Stimulated activated CD8-positive, alpha-beta memory T cell treated with anti-CD3 and anti-CD28 coated beads, Interleukin-2, amount 100 ng/mL, for 48 hours (primary cell): ENCODE data around the gene CREB3L4.

Experiments used
- DNase-seq, 2 donors: peaks; one replicate each; pipeline ENCODE4 v3.0.0-alpha.2; 2020; ENCODE audit warnings: low read depth in 2 of 2

The CREB3L4 gene, protein sequence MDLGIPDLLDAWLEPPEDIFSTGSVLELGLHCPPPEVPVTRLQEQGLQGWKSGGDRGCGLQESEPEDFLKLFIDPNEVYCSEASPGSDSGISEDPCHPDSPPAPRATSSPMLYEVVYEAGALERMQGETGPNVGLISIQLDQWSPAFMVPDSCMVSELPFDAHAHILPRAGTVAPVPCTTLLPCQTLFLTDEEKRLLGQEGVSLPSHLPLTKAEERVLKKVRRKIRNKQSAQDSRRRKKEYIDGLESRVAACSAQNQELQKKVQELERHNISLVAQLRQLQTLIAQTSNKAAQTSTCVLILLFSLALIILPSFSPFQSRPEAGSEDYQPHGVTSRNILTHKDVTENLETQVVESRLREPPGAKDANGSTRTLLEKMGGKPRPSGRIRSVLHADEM

DNA sequence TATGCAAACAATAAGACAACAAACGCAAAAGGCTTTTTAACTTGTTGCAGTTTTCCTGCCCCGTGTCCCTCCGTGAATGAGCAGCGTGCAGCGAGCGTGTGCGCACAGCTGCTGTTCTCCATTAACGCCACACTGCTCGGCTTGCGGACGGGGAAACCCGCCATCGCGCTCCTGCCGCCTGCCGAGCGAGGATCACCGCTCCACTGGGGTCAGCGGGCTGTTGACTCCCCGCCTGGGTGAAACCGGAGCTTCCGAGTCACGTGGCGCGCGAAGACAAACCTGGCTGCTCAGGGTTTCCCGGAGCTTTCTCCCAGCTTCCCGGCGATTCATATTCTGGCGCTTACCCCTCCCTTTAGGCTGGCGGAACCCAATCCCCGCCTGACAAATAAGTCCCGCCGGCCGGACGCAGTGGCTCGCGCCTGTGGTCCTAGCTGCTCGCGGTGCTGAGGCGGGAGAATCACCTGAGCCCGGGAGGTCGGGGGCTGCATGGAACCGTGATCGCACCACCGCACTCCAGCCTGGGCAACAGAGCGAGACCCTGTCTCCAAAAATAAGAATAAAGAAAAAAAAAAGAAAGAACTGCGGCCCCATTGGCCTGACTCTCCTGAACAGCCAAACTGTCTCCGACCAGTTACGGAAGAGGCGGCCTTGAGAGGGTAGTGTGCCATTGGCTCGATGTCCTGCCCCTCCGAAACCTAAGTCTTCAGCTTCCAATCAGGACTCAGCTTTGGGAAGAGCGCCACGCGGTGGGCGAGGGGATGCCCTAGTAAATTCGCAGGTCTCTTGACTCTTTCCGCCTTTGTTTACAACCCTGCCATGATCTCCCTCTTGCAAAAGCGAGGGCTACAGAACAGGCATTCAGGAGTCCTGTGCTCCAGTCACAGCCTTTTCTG lies at the start of gene CREB3L4:
TSS of gene CREB3L4 (plus strand) at position 796 of the 893 bp plus-strand sequence. CDS start 624 bp downstream, outside the sequence.
- DNase-seq = peak; percentile 61 to 73

DNA sequence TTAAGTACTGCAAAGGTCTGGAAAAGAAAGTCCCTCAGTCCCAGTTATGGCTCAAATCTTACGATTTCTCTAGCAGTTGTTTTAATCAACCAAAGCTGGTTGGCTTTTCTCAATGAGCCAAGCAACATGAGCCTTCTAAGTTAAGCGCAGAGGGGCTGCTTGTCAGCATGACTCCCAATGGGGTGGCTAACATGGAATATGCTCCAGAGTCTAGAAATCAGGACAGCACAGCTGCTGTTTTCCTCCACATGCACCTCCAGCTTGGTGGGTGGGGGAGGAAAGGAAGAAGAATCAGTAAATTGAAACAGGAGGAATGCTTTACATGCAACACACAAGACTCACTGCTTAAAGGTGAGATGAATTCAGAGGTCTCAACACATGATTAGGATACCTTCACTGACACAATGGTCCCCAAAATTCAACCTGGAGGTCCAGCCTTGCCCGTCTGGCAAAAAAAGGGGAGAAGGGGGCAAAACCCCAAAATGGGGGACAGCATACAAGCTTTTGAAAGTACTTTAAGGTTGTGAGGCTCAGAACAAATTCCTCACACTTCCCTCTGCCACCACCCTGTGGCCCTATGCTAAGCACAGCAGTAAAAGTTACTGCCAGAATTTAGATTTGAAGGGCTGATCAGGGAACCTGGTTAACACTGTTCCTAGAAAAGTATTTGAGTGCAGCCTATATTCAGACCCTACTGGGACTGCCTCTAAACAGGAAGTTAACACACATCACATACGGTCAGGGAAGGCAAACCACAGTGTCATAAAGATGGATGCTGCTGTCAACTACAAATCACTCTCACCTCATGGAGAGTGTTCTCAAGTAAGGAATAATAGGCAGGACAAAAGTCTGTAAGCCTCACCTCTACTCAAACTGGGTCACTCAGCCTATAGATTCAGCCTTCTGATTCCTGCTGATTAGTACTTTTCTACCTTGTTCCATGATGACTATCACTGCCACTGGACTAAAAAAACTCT lies 47.5 kb upstream of the CREB3L4 start:
- no peak for DNase-seq

DNA sequence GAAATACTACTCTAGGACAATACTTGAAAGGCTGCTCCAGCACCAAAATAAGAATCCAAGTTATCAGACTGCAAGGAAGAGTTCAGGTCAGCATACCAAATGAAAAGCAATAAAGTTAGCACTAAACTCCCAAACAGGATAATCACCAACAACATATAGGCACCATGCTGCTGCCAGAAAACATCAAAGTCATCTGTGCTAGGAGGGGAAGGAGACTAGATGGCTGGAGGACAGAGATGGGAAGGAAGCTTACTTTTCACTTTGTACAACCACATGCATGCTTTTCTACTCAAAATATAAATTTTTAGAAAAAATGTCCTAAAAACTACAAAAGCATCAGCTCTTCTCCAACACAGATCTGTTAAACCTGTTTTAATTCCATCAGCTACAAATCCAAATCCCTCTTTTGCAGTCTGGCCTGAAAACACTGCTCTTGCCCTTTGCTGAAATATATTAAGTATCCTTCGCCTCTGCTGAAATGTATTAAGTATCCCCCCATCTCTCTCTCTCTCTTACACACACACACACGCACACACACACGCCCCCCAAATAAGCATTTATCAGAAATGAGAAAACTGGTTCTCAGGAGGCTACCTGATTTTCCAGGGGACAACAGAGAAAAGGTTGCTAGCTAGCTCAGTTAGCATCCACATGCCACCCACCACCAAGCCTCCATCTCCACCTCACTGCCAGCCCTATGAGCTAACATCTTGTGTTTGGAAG lies 46.5 kb upstream of the CREB3L4 start:
- no peak for DNase-seq

DNA sequence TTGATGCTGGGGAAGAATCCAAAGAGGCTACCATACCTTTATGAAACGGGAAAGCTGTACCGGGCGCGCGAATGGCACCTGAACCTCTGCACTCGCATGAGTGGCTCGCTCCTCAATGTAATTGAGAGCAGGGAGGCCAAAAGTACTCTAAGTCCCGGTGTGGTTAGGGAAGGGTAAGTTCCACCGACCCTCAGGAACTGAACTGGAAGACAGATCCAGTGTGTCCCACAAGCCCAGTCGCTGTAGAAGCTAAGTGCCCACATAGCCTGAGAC lies 46.0 kb upstream of the CREB3L4 start:
- no peak for DNase-seq

DNA sequence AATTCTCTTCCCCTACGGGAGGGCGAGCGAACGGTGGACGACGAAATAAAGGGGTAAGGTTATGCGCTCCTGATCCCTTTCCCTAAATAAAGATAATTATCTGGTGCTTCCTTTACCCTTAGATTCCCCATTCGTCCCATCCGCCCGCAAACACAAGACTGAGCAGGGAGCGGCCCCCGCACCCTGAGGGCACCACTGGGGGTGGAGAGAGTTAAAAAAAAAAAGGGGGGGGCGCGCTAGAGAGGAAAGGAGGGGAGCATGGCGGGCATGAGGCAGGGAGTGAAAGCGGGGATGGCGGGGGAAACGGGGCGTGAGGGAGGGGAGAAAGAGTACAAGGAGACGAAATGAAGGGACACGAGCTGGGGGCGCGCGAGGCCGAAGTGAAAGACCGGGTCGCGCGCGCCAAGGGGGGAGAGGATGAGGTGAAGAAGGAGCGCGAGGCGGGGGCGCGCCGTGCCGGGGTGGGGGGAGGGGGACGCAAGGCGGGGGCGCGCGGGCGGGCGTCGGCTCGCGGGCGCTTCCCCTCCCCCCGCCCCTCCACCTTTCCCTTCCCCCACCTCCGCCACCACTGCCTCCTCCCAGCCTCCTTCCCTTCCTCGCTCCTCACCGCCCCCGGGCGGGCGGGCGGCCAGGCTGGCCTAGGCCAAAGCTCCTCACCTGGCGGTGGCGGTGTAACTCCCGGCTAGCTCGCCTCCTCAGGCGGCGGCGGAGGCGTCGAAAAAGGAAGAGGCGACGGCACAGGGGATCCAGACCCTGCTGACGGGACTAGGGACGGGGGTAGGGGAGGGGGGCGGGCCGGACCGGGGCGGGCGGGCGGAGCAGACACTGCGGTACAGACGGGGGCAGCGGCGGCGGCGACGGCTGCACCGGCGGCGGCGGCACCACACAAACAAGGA lies 45.4 kb upstream of the CREB3L4 start:
- DNase-seq = peak; percentile 58 to 62

DNA sequence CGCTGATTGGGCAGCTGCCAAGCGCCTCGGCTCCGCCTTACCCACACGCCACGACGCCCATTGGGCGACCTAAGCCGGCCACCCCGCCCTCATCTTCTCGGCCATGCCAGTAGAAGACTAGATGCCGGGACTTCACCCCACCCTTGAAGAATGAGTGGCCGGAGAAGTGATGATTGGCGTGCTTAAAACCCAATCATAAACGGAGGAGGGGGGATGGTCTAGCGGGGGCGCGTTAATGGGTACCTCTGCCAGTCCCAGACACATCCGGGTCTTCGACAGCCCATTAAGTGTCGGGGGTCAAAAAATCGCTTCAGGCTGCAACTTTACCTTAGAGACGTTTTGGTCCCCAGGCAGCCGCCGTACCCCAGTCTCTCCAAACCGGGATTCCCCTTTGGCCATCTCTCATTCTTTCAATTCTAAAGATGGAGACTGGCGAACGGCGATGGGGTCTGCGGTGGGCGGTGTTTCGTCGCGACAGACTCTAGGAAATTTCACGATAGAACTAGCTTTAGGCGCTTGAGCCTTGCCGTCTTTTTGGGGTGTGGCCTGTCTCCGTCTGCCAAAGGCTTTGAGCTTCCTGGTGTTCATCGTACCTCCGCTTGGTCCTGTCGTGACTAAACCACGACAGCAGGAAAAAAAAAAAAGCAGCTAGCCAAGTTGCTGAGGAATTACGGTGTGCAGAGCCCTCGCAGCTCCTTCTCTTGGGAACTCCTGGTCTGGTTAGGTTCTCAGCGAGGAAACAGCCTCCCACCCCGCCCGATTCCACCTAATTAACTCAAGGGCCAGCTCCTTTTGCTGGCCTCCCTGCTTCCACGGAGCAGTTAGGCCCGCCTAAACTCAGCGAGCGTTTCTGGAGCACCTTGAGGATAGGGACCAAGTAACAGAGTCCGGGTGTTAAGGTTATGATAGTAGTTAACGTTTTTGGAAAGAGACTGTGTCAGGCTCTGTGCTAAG lies 44.5 kb upstream of the CREB3L4 start, which contains the start of gene GATAD2B:
TSS of gene GATAD2B (minus strand) at position 1 of the 954 bp plus-strand sequence. CDS start 94,625 bp downstream, outside the sequence.
- DNase-seq = peak; percentile 95 to 97

DNA sequence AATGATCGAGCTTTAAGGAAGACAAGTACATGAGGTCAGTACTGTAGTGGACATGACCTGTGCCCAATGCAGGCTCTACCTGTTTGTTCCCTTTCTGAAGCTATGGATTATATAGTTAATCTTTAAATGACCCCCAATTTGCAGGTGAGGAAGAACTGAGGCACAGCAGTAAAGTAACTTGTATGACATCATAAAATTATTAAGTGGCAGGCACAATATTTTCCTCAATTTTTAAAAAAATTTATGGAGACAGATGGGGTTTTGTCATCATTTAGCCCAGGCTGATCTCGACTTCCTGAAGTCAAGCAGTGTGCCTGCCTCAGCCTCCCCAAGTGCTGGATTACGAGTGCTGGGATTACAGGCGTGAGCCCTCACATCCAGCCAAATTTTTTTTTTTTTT lies 41.3 kb upstream of the CREB3L4 start:
- no peak for DNase-seq

DNA sequence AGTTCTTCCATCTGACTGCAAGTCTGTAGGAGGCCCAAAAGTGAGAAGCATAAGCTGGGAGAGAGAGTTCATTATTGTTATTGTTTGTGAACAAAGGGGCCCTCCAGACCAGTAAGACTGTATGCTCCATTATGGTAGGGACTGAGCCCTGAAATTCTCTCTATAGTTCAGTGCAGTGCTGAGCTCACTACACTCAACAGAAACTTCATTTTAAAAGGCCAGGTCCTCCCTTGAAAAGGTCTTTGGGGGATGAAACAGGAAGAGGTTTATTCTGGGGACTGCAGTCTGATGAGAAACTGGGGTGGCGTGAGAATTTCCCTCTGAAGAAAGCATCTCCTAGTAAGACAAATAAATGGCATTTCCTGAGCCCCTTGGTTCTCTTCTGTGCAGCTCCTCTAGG lies 39.5 kb upstream of the CREB3L4 start:
- no peak for DNase-seq

DNA sequence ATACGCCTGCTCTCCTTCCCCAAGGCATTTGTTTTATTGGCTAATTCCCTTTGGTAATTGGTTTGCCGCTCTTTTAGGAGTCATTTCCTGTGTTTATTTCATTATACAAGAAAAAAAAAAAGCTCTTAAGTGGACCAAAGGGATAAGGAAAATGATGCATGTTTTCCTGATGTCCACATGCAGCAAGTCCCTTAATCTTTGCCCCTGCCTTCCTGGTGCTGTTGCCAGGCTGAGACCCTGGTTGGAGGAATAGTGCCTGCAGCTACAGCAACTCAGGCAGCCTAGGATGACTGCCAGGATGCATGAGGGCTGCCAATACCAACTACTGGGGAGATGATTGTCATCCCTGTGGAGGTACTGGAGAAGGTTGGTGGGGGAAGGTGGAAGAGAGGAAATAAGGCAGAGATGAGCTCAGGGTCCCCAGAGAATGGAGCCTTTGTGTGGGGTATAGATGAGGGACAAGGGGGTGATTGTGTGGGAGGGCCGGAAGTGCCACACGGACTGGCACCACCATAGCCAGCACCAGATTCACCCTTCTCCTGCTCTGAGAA lies 38.8 kb upstream of the CREB3L4 start:
- no peak for DNase-seq

DNA sequence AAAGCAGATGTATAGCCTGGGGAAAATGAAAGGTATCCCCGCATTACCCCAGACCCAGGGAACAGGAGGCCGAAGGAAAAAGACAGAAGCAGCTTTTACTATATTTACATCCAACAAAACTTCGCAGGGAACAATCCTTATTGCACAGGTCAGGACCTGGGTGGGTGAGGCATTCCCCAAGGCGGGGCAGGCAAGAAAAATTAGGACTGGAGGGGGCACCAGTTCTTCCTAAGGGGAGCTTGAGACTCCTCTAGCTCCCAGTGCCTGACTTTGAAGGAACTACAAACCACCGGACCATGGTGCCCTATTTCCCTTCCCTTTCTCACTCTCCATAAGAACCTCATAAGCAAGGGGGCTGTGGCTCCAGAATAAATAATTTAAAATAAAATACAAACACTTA lies 38.3 kb upstream of the CREB3L4 start:
- no peak for DNase-seq

DNA sequence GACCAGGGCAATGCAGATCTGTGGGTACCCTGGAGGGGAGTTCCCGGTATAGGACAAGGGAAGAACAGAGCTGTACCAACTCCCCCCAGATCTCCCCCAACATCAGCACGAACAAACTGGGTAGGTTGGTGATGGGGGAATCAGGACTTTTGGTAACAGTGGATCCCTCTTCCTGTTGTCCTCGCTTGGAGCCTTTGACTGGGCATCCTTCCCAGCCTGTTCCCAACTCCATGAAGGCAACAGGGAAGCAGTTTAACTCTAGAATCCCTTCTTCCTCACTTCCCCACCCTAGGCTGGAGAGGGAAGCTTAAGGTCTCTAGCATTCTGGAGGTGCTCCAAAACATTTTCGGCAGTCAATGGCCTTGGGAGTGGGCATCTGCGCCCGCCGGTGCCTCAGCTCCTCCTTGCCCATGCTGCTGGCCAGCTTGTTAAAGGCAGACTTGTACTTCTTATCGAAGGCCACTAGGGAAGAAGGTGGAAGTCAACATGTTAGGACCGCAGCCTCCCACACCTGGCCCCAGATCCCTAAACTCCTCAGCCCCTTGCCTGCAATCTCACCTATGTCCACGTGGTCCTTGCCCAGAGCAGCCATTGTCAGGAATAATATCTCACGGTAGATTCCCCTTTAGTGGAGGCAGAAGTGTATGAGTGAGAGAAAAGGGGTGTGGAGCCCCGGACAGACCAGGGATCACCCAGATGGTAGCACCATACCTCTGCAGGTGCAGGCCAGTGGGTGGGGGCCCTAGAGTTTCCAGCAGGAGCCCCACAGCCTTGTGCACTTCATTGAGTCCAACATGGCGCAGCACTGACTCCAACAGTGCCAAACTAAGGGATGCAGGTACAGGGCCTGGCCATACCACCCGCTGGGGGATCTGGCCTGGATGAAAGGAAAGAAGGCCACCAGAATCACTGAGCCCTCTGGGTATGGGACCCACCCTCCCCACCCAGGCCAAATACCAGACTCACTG lies 37.4 kb upstream of the CREB3L4 start:
- no peak for DNase-seq

DNA sequence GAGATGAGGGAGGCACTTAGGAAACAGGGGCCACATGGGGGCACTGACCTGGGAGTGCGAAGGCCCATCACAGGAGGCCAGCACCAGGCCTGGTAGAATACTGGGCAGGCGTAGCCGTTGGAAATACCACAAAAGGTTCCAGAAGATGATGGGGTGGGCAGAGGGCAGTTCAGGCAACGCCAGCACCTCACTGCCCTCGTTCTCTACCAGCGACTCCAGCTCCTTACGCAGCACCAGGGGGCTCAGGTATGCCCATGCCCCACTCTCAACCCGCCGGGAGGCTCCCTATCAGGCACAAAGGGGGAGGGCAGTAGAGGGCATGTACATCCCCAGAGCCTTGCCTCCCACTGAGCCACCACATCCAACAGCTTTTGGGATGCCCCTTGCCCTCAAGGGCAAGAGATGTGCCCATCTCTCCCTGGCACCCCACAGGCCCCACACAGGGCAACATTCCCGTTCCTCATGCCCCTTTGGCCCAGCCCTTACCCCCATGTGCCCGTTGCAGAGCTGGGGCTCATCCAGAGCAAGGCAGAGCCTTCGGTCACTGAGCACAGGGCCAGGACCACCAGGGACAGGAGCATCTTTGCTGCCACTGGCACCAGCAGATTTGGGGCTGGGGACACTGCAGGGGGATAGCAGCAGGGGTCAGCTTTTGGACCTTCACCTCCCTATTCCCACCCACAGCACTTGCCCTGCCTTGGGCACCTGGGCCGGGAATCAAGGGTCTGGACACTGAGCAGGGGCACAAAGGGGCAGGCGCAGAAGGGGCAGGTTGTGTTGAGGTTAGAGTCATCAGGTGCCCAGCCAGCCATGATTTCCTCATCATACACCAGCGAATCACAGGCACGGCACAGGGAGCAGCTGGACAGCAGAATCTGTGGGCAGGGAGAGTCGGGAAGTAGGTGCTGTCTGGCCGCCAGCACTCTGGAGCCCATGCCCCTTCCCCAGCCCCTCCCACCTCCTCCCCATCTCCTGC lies 35.3 kb upstream of the CREB3L4 start:
- no peak for DNase-seq

DNA sequence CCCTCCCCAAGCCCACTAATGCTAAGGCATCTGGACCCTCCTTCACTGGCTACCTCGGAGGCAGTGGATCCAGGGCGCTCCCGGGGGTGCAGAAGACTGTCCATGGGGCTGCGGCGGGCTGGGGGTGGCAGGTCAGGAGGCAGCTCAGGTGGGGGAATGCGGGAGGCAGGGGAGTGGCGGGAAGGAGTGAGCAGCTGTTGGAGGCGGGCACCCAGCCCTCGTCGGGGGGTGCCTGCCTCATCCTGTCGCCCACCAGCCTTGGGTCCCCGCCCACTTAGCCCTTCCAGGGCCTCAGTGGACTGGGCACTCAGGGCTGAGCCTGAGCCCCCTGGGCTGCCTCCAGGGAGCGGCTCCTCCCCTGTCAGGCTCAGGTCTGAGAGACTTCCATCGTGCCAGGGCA lies 34.3 kb upstream of the CREB3L4 start:
- no peak for DNase-seq

DNA sequence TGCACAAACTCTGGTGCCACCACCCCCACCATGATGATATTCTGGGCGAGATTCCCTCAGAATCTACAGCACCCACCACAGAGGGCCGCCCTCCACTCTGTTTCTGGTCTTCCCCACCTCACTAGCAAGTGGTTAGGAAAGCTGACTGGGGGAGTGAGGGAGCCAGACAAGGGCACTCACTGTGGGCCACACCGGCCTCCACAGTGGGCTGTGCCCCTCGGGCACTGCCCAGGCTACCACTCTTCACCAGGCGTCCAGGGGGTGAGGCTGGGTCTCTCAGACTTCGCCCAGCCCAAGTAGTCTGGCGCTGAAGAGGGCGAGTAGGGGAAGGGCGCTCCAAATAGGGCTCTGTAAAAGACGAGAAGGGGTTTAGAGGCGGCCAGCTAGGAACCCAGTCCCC lies 33.7 kb upstream of the CREB3L4 start:
- no peak for DNase-seq

DNA sequence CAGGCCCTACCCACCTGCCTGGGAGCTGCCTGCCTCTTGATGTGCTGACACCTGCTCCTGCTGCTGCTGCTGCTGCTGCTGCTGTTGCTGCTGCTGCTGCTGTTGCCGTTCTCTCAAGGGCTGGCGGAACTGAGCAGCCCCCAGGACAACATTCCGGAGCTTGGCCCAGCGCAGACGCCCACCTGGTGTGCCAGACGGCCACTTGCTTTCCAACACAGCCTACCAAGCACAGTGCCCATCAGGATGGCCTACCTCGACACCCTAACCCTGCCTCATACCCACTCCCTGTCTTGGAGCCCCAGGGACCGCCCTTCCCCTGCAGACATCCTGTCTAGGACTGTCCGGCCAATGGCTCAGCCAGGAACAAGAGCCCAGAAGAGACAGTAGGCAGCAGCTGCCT lies 33.0 kb upstream of the CREB3L4 start:
- no peak for DNase-seq
